ENCODE data around the gene SNAP29. TPM values are rescaled to one million over a fixed set of nuclear protein-coding genes. Genes with fewer than 3 reads are reported as not detected.

SNAP29 gene
- total RNA-seq, 1 experiment from 2014 or later = 17.8 TPM

DNA sequence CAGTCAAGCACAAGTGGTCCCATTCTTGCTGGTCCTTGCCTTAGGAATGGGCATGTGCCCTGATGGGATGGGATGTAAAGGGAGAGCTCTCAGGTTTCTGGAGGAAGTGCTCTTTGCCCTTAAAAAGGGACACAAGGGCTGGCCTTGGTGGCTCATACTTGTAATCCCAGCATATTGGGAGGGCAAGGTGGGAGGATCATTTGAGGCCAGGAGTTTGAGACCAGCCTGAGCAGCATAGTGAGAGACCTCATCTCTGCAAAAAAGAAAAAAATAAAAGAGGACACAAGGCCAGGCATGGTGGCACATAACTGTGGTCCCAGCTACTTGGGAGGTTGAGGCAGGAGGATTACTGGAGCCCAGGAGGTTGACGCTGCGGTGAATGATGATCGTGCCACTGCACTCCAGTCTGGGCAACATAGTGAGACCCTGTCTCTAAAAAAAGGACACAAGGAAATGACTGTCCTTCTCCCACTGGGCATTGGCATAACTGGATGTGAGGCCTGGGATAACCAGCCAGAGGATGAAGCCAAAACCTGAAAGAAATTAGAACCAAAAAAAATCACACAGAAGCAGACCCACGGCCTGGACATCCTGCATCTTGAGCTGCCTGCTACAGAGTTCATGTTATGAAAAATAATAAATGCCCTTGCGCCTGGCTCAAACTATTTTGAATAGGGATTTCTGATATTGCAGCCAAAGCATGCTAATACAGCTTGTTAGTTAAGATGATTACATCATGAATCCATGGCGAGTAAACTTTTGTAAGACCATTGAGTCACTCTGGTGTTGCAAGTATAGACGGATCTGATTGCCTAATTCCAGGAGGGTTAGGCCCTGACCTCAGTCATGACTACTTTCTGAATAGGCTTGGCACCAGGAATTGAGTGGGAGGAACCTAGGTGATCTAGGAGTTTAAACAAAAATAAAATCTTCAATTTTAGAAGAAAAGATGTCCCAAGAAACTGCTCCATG is 45.5 kb downstream of the SNAP29 start:
- TF ChIP-seq, protein P1, sequence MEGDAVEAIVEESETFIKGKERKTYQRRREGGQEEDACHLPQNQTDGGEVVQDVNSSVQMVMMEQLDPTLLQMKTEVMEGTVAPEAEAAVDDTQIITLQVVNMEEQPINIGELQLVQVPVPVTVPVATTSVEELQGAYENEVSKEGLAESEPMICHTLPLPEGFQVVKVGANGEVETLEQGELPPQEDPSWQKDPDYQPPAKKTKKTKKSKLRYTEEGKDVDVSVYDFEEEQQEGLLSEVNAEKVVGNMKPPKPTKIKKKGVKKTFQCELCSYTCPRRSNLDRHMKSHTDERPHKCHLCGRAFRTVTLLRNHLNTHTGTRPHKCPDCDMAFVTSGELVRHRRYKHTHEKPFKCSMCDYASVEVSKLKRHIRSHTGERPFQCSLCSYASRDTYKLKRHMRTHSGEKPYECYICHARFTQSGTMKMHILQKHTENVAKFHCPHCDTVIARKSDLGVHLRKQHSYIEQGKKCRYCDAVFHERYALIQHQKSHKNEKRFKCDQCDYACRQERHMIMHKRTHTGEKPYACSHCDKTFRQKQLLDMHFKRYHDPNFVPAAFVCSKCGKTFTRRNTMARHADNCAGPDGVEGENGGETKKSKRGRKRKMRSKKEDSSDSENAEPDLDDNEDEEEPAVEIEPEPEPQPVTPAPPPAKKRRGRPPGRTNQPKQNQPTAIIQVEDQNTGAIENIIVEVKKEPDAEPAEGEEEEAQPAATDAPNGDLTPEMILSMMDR (conservative IDR thresholded peaks at IDR 0.05) = no peak
- no peak for TF ChIP-seq EZH2 (IDR thresholded peaks at IDR 0.05; ENCODE audit: low read depth)
- H3K36me3 ChIP-seq (ENCODE audit: low read depth) = no peaks in the 10 kb centered on the region
- no TSS peak for BruUV-seq (replicated peaks)
- H3K27me3 ChIP-seq (ENCODE audit: insufficient read depth, low read depth) = no peaks in the 10 kb centered on the region
- POLR2A ChIA-PET (ENCODE audit: unreplicated experiment) = interaction anchor here (0.7 kb wide), 1 partner anchor 54 kb away, joined by 4 read pairs; no protein-coding TSS in a partner anchor
- H3K4me3 ChIP-seq = no peak overlapping the region
- CTCF ChIA-PET = interaction anchor here (0.7 kb wide), 1 partner anchor 19 kb away, joined by 3 read pairs; no protein-coding TSS in a partner anchor
- H3K4me1 ChIP-seq (replicated peaks; ENCODE audit: insufficient read depth) = peaks cover 23% of the 10 kb centered on the region
- DNase-seq = peak; percentile 27 to 93
- no peaks in the 10 kb centered on the region for H4K20me1 ChIP-seq (ENCODE audit: insufficient read depth)
- H3K79me2 ChIP-seq (ENCODE audit: low read depth) = no peaks in the 10 kb centered on the region
- H3K9me2 ChIP-seq (ENCODE audit: insufficient read depth) = no peaks in the 10 kb centered on the region
- H3F3A ChIP-seq (ENCODE audit: insufficient read depth, low read depth) = peaks cover 14% of the 10 kb centered on the region; the same call in 1 of the 2 replicates
- intact Hi-C loops (cut with micrococcal nuclease; ENCODE audit: unreplicated experiment) = no loop called here
- no peaks in the 10 kb centered on the region for H3K9me3 ChIP-seq (ENCODE audit: insufficient read depth, low read depth)
- peak overlapping the region; percentile 65 for H3K4me2 ChIP-seq
- peak overlapping the region; percentile 68 for H3K27ac ChIP-seq
- H2AFZ ChIP-seq = no peak overlapping the region

DNA sequence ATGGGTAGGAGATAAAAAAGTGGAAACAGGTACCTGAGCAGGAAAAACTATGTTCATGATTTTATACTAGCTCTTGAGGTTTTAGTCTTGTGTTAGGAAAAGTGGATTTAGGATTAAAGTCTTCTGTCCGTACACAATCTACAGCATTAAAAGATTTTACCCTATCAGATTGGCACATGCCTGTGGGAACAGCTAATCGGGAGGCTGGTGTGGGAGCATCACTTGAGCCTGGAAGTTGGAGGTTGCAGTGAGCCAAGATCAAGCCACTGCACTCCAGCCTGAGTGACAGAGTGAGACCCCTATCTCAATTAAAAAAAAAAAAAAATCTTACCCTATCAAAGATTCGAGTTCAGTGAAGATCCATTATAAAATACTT is 46.2 kb downstream of the SNAP29 start:
- H3K9me3 ChIP-seq (ENCODE audit: insufficient read depth, low read depth) = no peaks in the 10 kb centered on the region
- H4K20me1 ChIP-seq (ENCODE audit: insufficient read depth) = no peaks in the 10 kb centered on the region
- no TSS peak for BruUV-seq (replicated peaks)
- intact Hi-C loops (cut with micrococcal nuclease; ENCODE audit: unreplicated experiment) = no loop called here
- no peak overlapping the region for H3K4me3 ChIP-seq
- no peaks in the 10 kb centered on the region for H3K36me3 ChIP-seq (ENCODE audit: low read depth)
- H3K4me1 ChIP-seq (replicated peaks; ENCODE audit: insufficient read depth) = peaks cover 23% of the 10 kb centered on the region
- H3F3A ChIP-seq (ENCODE audit: insufficient read depth, low read depth) = peaks cover 14% of the 10 kb centered on the region; the same call in 1 of the 2 replicates
- H3K27me3 ChIP-seq (ENCODE audit: insufficient read depth, low read depth) = no peaks in the 10 kb centered on the region
- no peak for DNase-seq
- ChIA-PET POLR2A (ENCODE audit: unreplicated experiment) (interaction anchor here (0.7 kb wide), 1 partner anchor 53 kb away, joined by 4 read pairs; no protein-coding TSS in a partner anchor), CTCF (no interaction called here)
- no peaks in the 10 kb centered on the region for H3K9me2 ChIP-seq (ENCODE audit: insufficient read depth)
- peak overlapping the region; percentile 68 for H3K27ac ChIP-seq
- H2AFZ ChIP-seq = no peak overlapping the region
- H3K79me2 ChIP-seq (ENCODE audit: low read depth) = no peaks in the 10 kb centered on the region
- H3K4me2 ChIP-seq = peak overlapping the region; percentile 65
- TF ChIP-seq, protein P1 (conservative IDR thresholded peaks at IDR 0.05) = no peak

DNA sequence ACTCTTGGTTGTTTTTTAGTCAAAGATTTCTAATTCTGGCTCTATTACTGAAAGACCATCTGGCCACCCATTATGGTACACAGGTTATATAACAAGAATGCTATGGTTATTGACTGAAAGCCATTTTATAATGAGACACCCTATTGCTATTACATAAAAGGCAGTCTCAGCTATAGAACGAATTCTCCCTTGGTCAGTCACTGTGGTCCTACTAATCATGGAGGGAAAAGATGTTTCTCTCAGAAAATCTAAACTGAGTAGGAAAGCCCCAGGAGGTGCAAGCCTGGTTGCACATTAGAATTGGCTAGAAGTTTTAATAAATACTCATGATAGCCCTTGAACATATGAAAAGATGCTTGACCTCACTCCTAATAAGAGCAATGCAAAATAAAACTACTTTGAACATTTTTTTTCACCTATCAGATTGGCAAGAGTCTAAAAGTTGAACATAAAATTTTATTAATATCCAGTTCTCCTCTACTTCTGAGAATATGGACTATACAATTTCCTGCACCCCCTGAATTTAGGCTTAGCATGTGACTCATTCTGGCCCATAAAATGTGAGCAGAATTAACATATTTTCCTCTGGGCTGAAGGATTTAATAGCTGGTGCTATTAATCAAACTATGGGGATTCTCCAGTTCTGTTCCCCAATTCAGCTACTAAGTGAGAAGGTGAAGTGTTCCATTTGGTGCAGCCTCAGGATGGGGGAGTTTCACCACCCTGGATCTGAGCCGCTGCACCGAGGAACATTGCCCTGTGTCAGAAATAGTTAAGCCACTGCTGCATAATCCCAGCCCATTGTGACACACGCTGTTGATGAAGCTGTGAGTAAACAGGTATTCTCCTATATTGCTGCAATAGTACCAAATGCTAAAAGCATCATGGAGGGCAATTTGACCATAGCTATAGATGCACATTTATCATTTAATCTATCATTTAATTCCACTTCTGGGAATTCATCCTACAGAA is 46.9 kb downstream of the SNAP29 start:
- Histone ChIP-seq H3K4me3 (no peak overlapping the region), H3K36me3 (ENCODE audit: low read depth) (no peaks in the 10 kb centered on the region), H4K20me1 (ENCODE audit: insufficient read depth) (no peaks in the 10 kb centered on the region), H3K9me2 (ENCODE audit: insufficient read depth) (no peaks in the 10 kb centered on the region), H3K4me2 (peak overlapping the region; percentile 65), H2AFZ (no peak overlapping the region), H3K27me3 (ENCODE audit: insufficient read depth, low read depth) (no peaks in the 10 kb centered on the region), H3F3A (ENCODE audit: insufficient read depth, low read depth) (peaks cover 14% of the 10 kb centered on the region; the same call in 1 of the 2 replicates), H3K27ac (peak overlapping the region; percentile 68; the same call in 1 of the 2 replicates), H3K79me2 (ENCODE audit: low read depth) (no peaks in the 10 kb centered on the region), H3K4me1 (replicated peaks; ENCODE audit: insufficient read depth) (peaks cover 23% of the 10 kb centered on the region), H3K9me3 (ENCODE audit: insufficient read depth, low read depth) (no peaks in the 10 kb centered on the region)
- TF ChIP-seq, protein P1 (conservative IDR thresholded peaks at IDR 0.05) = no peak
- no peak for TF ChIP-seq EZH2 (IDR thresholded peaks at IDR 0.05; ENCODE audit: low read depth)
- BruUV-seq (replicated peaks) = no TSS peak
- intact Hi-C loops (cut with micrococcal nuclease; ENCODE audit: unreplicated experiment) = no loop called here
- no peak for DNase-seq
- ChIA-PET CTCF (no interaction called here), POLR2A (ENCODE audit: unreplicated experiment) (no interaction called here)

Measured in PC-9 (cell line).